ENCODE data around the gene CBX7.

- TF ChIP-seq TEAD4 (IDR thresholded peaks at IDR 0.05) (no peak), EGR1 (IDR thresholded peaks at IDR 0.05) (no peak), CEBPB (IDR thresholded peaks at IDR 0.05) (no peak)
Observed at GRCh38 chr22:39181356-39181755, 28.9 kb upstream of the CBX7 start.

Measured in Ishikawa (cell line).